ENCODE measurements around the gene HNF1B.

HNF1B gene

DNA sequence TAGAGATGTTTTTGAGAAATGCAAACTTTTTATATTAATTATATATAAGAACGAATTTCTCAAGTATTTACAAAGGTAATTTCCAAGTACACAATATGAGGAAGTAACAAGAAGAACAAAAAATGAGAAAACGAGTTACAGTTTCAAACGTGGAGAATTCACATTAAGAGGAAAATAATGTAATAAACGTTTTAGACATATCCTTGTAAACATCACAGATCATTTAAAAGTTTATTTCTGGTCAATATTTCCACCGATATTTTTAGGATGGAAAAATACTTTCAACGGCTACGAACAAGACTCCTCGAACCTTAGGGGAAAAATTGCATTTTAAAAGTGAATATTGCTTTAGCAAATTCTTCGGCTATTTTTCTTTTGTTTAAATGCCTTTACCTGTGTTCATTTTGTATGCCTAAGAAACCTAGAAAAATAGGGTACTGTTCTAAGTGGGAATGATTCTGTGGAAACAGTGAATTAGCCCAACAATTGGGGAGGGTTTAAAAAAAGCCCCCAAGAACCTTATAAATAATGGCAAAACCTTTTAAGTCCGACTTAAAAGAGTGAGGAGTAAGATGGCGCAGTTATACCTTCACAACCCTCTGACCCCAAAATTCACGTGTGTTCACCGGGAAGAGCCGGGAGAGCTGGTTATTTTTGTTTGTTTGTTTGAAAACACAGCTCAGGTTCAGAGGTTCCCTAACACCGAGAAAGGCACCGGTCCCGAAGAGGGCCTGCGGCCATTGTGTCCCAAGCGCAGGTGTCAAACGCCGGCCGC, 3.3 kb downstream of the HNF1B start:
- H3K4me3 ChIP-seq (ENCODE audit: low read length), result no peak overlapping the region

DNA sequence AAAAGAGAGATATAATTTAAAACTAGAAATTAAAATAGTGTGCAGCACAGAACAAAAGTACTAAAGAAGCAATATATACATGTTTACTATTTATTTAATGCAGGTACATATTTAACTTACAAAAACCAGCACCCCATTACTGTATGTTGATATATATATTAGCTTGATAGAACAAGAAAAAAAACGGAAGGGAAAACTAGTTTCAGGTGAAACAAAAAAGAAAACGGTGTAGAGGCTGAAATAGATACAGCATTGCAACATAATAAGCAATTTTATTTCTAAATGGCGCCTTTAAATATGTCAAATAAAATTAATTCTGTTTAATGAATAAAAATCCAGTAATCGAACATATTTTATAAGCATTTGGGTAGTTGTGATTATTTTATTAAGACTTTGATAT, 3.9 kb downstream of the HNF1B start:
- H4K20me1 ChIP-seq (ENCODE audit: control insufficient read depth, insufficient read depth, low read depth, low read length), result no peaks in the 10 kb centered on the region; the same call in 1 of the 2 replicates
- H3K4me3 ChIP-seq (ENCODE audit: low read length), result no peak overlapping the region
- H3K4me1 ChIP-seq (ENCODE audit: control insufficient read depth, low read length), result peaks cover 14% of the 10 kb centered on the region
- no peaks in the 10 kb centered on the region for H3K9me3 ChIP-seq (ENCODE audit: control insufficient read depth, insufficient read depth, low read length)
- no peaks in the 10 kb centered on the region for H3K36me3 ChIP-seq (ENCODE audit: control insufficient read depth, low read length)
- TF ChIP-seq, protein P1, sequence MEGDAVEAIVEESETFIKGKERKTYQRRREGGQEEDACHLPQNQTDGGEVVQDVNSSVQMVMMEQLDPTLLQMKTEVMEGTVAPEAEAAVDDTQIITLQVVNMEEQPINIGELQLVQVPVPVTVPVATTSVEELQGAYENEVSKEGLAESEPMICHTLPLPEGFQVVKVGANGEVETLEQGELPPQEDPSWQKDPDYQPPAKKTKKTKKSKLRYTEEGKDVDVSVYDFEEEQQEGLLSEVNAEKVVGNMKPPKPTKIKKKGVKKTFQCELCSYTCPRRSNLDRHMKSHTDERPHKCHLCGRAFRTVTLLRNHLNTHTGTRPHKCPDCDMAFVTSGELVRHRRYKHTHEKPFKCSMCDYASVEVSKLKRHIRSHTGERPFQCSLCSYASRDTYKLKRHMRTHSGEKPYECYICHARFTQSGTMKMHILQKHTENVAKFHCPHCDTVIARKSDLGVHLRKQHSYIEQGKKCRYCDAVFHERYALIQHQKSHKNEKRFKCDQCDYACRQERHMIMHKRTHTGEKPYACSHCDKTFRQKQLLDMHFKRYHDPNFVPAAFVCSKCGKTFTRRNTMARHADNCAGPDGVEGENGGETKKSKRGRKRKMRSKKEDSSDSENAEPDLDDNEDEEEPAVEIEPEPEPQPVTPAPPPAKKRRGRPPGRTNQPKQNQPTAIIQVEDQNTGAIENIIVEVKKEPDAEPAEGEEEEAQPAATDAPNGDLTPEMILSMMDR (IDR thresholded peaks at IDR 0.05; ENCODE audit: low read depth, low read length, poor library complexity, severe bottlenecking), result no peak
- no peak for TF ChIP-seq EZH2phosphoT487 (IDR thresholded peaks at IDR 0.05; ENCODE audit: borderline replicate concordance, low read length)
- H3K27me3 ChIP-seq (ENCODE audit: control insufficient read depth, low read length), result peaks cover 82% of the 10 kb centered on the region
- no peaks in the 10 kb centered on the region for H3K9me2 ChIP-seq (replicated peaks; ENCODE audit: control insufficient read depth, low read length)
- no peak overlapping the region for H3K27ac ChIP-seq (ENCODE audit: low read depth, low read length)
- H3K79me2 ChIP-seq (ENCODE audit: control insufficient read depth, low read length), result no peaks in the 10 kb centered on the region
- H3K4me2 ChIP-seq (ENCODE audit: low read length), result no peak overlapping the region
- peaks cover 7% of the 10 kb centered on the region; the same call in 1 of the 2 replicates for H3F3A ChIP-seq (ENCODE audit: control insufficient read depth, insufficient read depth)

More for the DNA sequence above, 3.3 kb downstream of the HNF1B start:
- no peaks in the 10 kb centered on the region; the same call in 1 of the 2 replicates for H4K20me1 ChIP-seq (ENCODE audit: control insufficient read depth, insufficient read depth, low read depth, low read length)
- no peaks in the 10 kb centered on the region for H3K9me3 ChIP-seq (ENCODE audit: control insufficient read depth, insufficient read depth, low read length)
- H3K9me2 ChIP-seq (replicated peaks; ENCODE audit: control insufficient read depth, low read length), result no peaks in the 10 kb centered on the region
- H3K27me3 ChIP-seq (ENCODE audit: control insufficient read depth, low read length), result peaks cover 82% of the 10 kb centered on the region
- no peak overlapping the region for H3K4me2 ChIP-seq (ENCODE audit: low read length)
- no peak; the same call in 1 of the 2 replicates for TF ChIP-seq EZH2phosphoT487 (IDR thresholded peaks at IDR 0.05; ENCODE audit: borderline replicate concordance, low read length)
- TF ChIP-seq, protein P1 (IDR thresholded peaks at IDR 0.05; ENCODE audit: low read depth, low read length, poor library complexity, severe bottlenecking), result no peak
- H3K36me3 ChIP-seq (ENCODE audit: control insufficient read depth, low read length), result no peaks in the 10 kb centered on the region
- H3K4me1 ChIP-seq (ENCODE audit: control insufficient read depth, low read length), result peaks cover 14% of the 10 kb centered on the region
- H3K27ac ChIP-seq (ENCODE audit: low read depth, low read length), result no peak overlapping the region
- peaks cover 7% of the 10 kb centered on the region; the same call in 1 of the 2 replicates for H3F3A ChIP-seq (ENCODE audit: control insufficient read depth, insufficient read depth)
- no peaks in the 10 kb centered on the region for H3K79me2 ChIP-seq (ENCODE audit: control insufficient read depth, low read length)

DNA sequence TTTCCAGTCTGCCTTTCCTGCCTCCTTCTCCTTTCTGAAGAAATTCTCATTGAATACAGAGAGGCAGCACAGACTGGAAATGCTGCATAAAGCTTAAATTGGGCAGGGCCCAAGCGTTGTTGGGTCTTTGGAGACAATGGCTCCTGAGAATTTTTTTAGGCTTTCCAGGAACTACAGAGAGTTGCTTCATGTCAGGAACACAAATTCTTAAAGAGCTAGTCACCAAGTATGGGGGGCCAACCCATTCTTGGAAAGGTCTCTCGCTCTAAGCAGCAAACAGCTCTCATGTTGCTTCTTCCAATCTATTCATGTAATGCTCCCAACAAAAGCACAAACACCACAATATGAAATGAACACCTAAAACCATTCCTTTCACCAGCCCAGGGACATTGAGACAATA, 6.9 kb downstream of the HNF1B start:
- Histone ChIP-seq H3K27me3 (ENCODE audit: control insufficient read depth, low read length) (peaks cover 71% of the 10 kb centered on the region), H3K27ac (ENCODE audit: low read depth, low read length) (no peak overlapping the region), H3K4me1 (ENCODE audit: control insufficient read depth, low read length) (no peaks in the 10 kb centered on the region)

More for the DNA sequence above, 6.9 kb downstream of the HNF1B start:
- no peaks in the 10 kb centered on the region for H3K9me2 ChIP-seq (replicated peaks; ENCODE audit: control insufficient read depth, low read length)
- peaks cover 7% of the 10 kb centered on the region; the same call in 1 of the 2 replicates for H3F3A ChIP-seq (ENCODE audit: control insufficient read depth, insufficient read depth)
- TF ChIP-seq, protein P1 (IDR thresholded peaks at IDR 0.05; ENCODE audit: low read depth, low read length, poor library complexity, severe bottlenecking), result no peak
- TF ChIP-seq EZH2phosphoT487 (IDR thresholded peaks at IDR 0.05; ENCODE audit: borderline replicate concordance, low read length), result no peak
- H3K4me2 ChIP-seq (ENCODE audit: low read length), result no peak overlapping the region
- no peaks in the 10 kb centered on the region for H3K79me2 ChIP-seq (ENCODE audit: control insufficient read depth, low read length)
- H3K4me3 ChIP-seq (ENCODE audit: low read length), result no peak overlapping the region
- no peaks in the 10 kb centered on the region; the same call in 1 of the 2 replicates for H4K20me1 ChIP-seq (ENCODE audit: control insufficient read depth, insufficient read depth, low read depth, low read length)
- no peaks in the 10 kb centered on the region for H3K9me3 ChIP-seq (ENCODE audit: control insufficient read depth, insufficient read depth, low read length)
- H3K36me3 ChIP-seq (ENCODE audit: control insufficient read depth, low read length), result no peaks in the 10 kb centered on the region

All from DOHH2 (cell line).